Esophagus muscularis mucosa (tissue), 4 donors: ENCODE measurements around the gene L1CAM.

Experiments used
- CTCF ChIP-seq, 3 experiments: fragments of 200-600 bp in 2 of 3; fragments of 450-650 bp in 1 of 3; sonication (generic) in 2 of 3; IDR thresholded peaks; one replicate each; pipeline ENCODE4 v1.5.1; 2017 to 2019; ENCODE audit warnings: antibody characterized with exemption in 3 of 3, mild to moderate bottlenecking in 2 of 3, moderate library complexity in 1 of 3
- EP300 ChIP-seq: sonication (generic); formaldehyde crosslinking; IDR thresholded peaks from one replicate; pipeline ENCODE4 v1.6.1; 2017; ENCODE audit warnings: antibody characterized with exemption
- POLR2A ChIP-seq: fragments of 450-650 bp; IDR thresholded peaks from one replicate; pipeline ENCODE4 v1.6.1; 2017; ENCODE audit warnings: antibody characterized with exemption, moderate library complexity, mild to moderate bottlenecking, low read depth

- TF ChIP-seq CTCF (IDR thresholded peaks at IDR 0.05) (no peak), POLR2A (no peak), EP300 (no peak)
Observed at GRCh38 chrX:153830640-153831428, 55.1 kb downstream of the L1CAM start.
